ENCODE results near the gene PKP4.
"Not testable (repeated sequence)": the region's sequence is repeated elsewhere in the genome, so short reads cannot be mapped to it uniquely, and the experiment has no call there.

Gene PKP4

GRCh38 chr2:158473719-158474392, 17.1 kb downstream of the PKP4 start:
- TF ChIP-seq CTCF (conservative IDR thresholded peaks at IDR 0.05) (no peak; the same call in 1 of the 2 replicates), ZFX (IDR thresholded peaks at IDR 0.05) (no peak)
- H3K27ac ChIP-seq, result no peak overlapping the region

GRCh38 chr2:158474526-158475011, 17.8 kb downstream of the PKP4 start:
- not testable (repeated sequence) for H3K27ac ChIP-seq

DNA sequence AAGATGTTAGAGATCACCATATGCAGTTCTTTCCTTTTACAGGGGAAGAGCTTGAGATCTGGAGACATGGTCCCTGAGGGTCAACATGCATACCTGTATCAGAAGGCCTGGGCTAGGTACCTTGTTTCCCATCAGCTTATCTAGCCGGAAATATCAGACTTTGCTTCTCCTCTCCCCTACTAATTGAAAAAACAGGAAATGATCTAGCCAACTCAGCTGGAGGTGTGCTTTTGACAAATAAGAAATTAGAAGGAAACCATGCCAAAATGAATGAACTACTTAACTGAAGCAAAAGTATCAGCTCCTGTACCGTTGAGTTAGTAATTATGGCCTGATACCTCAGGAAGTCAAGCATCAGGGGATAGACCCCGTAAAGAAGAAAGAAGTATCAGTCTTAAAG, 20.4 kb downstream of the PKP4 start:
- TF ChIP-seq ZFX (IDR thresholded peaks at IDR 0.05) (no peak), CTCF (conservative IDR thresholded peaks at IDR 0.05) (no peak)
- no peak overlapping the region for H3K27ac ChIP-seq

DNA sequence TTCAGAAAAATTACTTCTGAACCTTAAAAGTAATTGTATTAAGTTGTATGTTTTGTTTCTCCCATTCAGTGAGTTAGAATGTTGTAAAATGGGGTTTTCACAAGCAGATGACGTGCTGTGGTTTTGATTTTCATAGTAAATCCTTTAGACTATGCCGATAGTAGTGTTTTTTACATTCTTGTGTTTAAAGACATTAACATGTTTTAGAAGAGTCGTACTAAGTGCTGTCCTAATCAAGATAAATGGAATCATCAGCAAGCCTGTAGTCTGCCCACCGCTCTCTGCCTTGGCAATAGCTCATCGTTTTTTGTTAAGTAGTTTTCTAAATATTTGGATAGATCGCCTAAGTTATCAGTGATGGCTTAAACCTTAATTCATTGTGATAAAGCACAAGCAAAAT, 21.5 kb downstream of the PKP4 start:
- no peak for TF ChIP-seq CTCF (conservative IDR thresholded peaks at IDR 0.05)
- TF ChIP-seq ZFX (IDR thresholded peaks at IDR 0.05), result no peak
- H3K27ac ChIP-seq, result no peak overlapping the region

- no peak for TF ChIP-seq ZFX (IDR thresholded peaks at IDR 0.05)
- TF ChIP-seq CTCF (conservative IDR thresholded peaks at IDR 0.05), result no peak
These were observed 22.1 kb downstream of the PKP4 start for GRCh38 chr2:158478816-158479215.

DNA sequence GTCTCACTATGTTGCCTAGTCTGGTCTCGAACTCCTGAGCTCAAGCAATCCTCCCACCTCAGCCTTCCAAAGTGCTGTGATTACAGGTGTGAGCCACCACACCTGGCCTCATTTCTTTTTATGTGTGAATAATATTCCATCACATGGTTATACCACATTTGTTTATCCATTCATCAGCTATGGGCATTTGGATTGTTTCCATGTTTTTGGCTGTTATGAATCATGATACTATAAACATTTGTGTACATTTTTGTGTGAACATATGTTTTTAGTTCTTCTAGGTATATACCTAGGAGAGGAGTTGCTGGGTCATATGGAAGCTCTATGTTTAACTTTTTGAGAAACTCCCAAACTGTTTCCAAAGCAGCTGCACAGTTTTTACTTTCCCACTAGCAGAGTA, 24.4 kb downstream of the PKP4 start:
- TF ChIP-seq CTCF (conservative IDR thresholded peaks at IDR 0.05), result no peak
- TF ChIP-seq ZFX (IDR thresholded peaks at IDR 0.05), result no peak
- H3K27ac ChIP-seq, result no peak overlapping the region

More at GRCh38 chr2:158478816-158479215, 22.1 kb downstream of the PKP4 start:
- no peak overlapping the region for H3K27ac ChIP-seq

DNA sequence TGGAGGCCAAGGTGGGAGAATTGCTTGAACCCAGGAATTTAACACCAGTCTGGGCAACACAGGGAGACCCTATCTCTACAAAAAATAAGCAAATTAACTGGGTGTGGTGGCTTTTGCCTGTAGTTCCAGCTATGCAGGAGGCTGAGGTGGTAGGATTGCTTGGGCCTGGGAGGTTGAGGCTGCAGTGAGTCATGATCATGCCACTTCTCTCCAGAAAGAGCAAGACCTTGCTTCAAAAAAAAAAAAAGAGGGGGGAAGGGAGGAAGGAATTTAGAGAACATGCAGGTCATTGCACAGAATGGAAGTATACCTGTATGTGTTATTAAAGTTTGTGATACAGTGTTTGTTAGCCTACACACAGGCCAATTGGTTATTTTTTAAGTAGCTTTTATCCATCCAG, 25.8 kb downstream of the PKP4 start:
- TF ChIP-seq CTCF (conservative IDR thresholded peaks at IDR 0.05), result no peak
- TF ChIP-seq ZFX (IDR thresholded peaks at IDR 0.05), result no peak

More for the DNA sequence above, 25.8 kb downstream of the PKP4 start:
- H3K27ac ChIP-seq, result no peak overlapping the region
